Measurements from ENCODE around the gene MIAT.

DNA sequence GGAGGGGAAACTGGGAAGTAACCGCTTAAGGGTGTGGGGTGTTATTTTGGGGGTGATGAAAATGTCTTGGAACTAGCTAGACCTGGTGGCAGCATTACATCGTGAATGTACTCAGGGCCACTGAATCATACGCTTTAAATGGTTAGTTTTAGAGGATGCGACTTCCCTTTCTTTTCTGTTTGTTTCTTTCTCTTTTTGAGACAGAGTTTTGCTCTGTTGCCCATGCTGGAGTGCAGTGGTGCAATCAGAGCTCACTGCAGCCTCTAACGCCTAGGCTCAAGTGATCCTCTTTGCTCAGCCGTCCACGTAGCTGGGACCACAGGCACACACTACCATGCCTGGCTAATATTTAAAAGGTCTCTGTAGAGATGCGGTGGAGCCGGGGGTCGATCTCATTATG is 5.6 kb upstream of the MIAT start:
- TF ChIP-seq CTCF (IDR thresholded peaks at IDR 0.05; ENCODE audit: low read length) (no peak), EZH2 (optimal IDR thresholded peaks at IDR 0.05; ENCODE audit: low read depth, low read length) (no peak), EZH2phosphoT487 (IDR thresholded peaks at IDR 0.05; ENCODE audit: low read length) (no peak)
